Measurements from ENCODE around the gene MDN1. TPM values are rescaled to one million over a fixed set of nuclear protein-coding genes. Genes with fewer than 3 reads are reported as not detected.
"Not testable (repeated sequence)": the region's sequence is repeated elsewhere in the genome, so short reads cannot be mapped to it uniquely, and the experiment has no call there.

The MDN1 gene
- total and polyA plus RNA-seq, 11 donors: 9.1 to 38.0 (median 24.4) TPM

GRCh38 chr6:89834884-89835792, 15.5 kb upstream of the MDN1 start:
- no peaks in the 10 kb centered on the region for H3K9me3 ChIP-seq
- H3K36me3 ChIP-seq: peaks cover 0 to 66% (median 26%) of the 10 kb centered on the region in 9 donors
- DNase-seq (no peak), ATAC-seq (no peak)
- peaks cover 0 to 32% (median 9%) of the 10 kb centered on the region in 12 donors for H3K4me1 ChIP-seq
- no peak overlapping the region for H3K4me3 ChIP-seq
- intact Hi-C loops (cut with DNase I): no loop called here
- TF ChIP-seq CTCF (IDR thresholded peaks at IDR 0.05): no peak
- H3K27ac ChIP-seq: peak overlapping the region in 1 of 12 donors; percentile 55
- no peaks in the 10 kb centered on the region for H3K27me3 ChIP-seq
- WGBS, 4 donors: 88 to 91% (median 89%) methylated on average over 12 of the region's 12 CpGs

- Histone ChIP-seq H3K9me3 (no peaks in the 10 kb centered on the region), H3K36me3 (peaks cover 0 to 33% (median 20%) of the 10 kb centered on the region in 9 donors), H3K27ac (peak overlapping the region; percentile 25 to 87 (median 78)), H3K4me1 (peaks cover 0 to 24% (median 10%) of the 10 kb centered on the region in 12 donors), H3K4me3 (peak overlapping the region; percentile 58 to 99 (median 78)), H3K27me3 (no peaks in the 10 kb centered on the region)
- ATAC-seq: no peak
- TF ChIP-seq POLR2A (IDR thresholded peaks at IDR 0.05): no peak
- WGBS, 4 donors: 9 to 12% (median 10%) methylated on average over 13 to 15 of the region's 15 CpGs
- DNase-seq: no peak
- intact Hi-C loops (cut with DNase I): no loop called here
Measured at GRCh38 chr6:89830170-89830809, 10.7 kb upstream of the MDN1 start.

- Histone ChIP-seq H3K4me3 (peak within 1 kb of the TSS; percentile 58 to 99 (median 78)), H3K36me3 (peaks cover 0 to 29% (median 20%) of the 10 kb centered on the region in 9 donors), H3K4me1 (peaks cover 0 to 24% (median 10%) of the 10 kb centered on the region in 12 donors), H3K9me3 (no peaks in the 10 kb centered on the region), H3K27me3 (no peaks in the 10 kb centered on the region), H3K27ac (peak within 1 kb of the TSS; percentile 25 to 87 (median 82))
- no peak for TF ChIP-seq CTCF (IDR thresholded peaks at IDR 0.05)
- TF ChIP-seq POLR2A (IDR thresholded peaks at IDR 0.05): peak in 1 of 2 donors; percentile 93
- 0 to 2% (median 0%) methylated on average over 26 to 41 of the region's 41 CpGs for WGBS, 4 donors
- ATAC-seq (peak; percentile 98 to 99 (median 98)), DNase-seq (peak; percentile 93 to 95 (median 94))
- intact Hi-C loops (cut with DNase I): no loop called here
Measured at GRCh38 chr6:89829472-89830169, 10.0 kb upstream of the MDN1 start, which contains the start of gene CASP8AP2. TSS of gene CASP8AP2 (plus strand) at chr6:89829880.

- 7 to 11% (median 9%) methylated on average over 18 of the region's 18 CpGs for WGBS, 4 donors
- peak overlapping the region; percentile 49 to 99 (median 74) for H3K4me3 ChIP-seq
- H3K27me3 ChIP-seq: no peaks in the 10 kb centered on the region
- ATAC-seq (peak; percentile 7 to 31 (median 12)), DNase-seq (no peak)
- intact Hi-C loops (cut with DNase I): no loop called here
- peaks cover 0 to 28% (median 20%) of the 10 kb centered on the region in 9 donors for H3K36me3 ChIP-seq
- no peaks in the 10 kb centered on the region for H3K9me3 ChIP-seq
- peaks cover 0 to 24% (median 10%) of the 10 kb centered on the region in 12 donors for H3K4me1 ChIP-seq
- no peak for TF ChIP-seq POLR2A (IDR thresholded peaks at IDR 0.05)
- no peak for TF ChIP-seq CTCF (IDR thresholded peaks at IDR 0.05)
- peak overlapping the region in 11 of 12 donors; percentile 58 to 87 (median 83) for H3K27ac ChIP-seq
Measured at GRCh38 chr6:89828988-89829471, 9.4 kb upstream of the MDN1 start.

GRCh38 chr6:89828475-89828987, 8.9 kb upstream of the MDN1 start:
- Histone ChIP-seq H3K4me3 (peak overlapping the region; percentile 49 to 99 (median 74)), H3K36me3 (peaks cover 0 to 23% (median 18%) of the 10 kb centered on the region in 9 donors), H3K4me1 (peaks cover 0 to 24% (median 10%) of the 10 kb centered on the region in 12 donors), H3K27ac (peak overlapping the region in 11 of 12 donors; percentile 58 to 87 (median 83))
- DNase-seq; intact Hi-C loops (cut with DNase I); ATAC-seq; H3K9me3 ChIP-seq; H3K27me3 ChIP-seq: not testable (repeated sequence)
- 67 to 75% (median 71%) methylated on average over 13 of the region's 13 CpGs for WGBS, 4 donors
